Measurements from ENCODE around the gene PRKAR1B. TPM values are rescaled to one million over a fixed set of nuclear protein-coding genes. Genes with fewer than 3 reads are reported as not detected.

PRKAR1B gene
- total RNA-seq, 1 experiment from 2014 or later, result 62.0 TPM

- no peaks in the 10 kb centered on the region for H3K27me3 ChIP-seq (ENCODE audit: control insufficient read depth, insufficient read depth, low read length)
- ATAC-seq (no peak), DNase-seq (ENCODE audit: low read depth, low spot score) (no peak)
- TF ChIP-seq TCF7L2 (IDR thresholded peaks at IDR 0.05; ENCODE audit: low read depth, low read length) (no peak), SIN3A (IDR thresholded peaks at IDR 0.05; ENCODE audit: borderline replicate concordance, insufficient read depth, low read depth, low read length) (no peak)
- no peaks in the 10 kb centered on the region for H3K36me3 ChIP-seq (ENCODE audit: control insufficient read depth, insufficient read depth, low read length)
- no peaks in the 10 kb centered on the region for H3K4me1 ChIP-seq (ENCODE audit: control insufficient read depth, insufficient read depth, low read length)
- ChIA-PET POLR2A (no interaction called here), CTCF (no interaction called here)
- in situ Hi-C loops (cut with HindIII; ENCODE audit: low pct_unique_long_range_greater_than_20kb, low sequenced_read_pairs), result no loop called here
- intact Hi-C loops (cut with micrococcal nuclease; ENCODE audit: unreplicated experiment), result no loop called here
- BruUV-seq (replicated peaks), result no TSS peak
- no peak overlapping the region for H3K4me3 ChIP-seq (ENCODE audit: low read depth in 2 of 2, low read length in 2 of 2)
- H3K9me3 ChIP-seq (ENCODE audit: control insufficient read depth, insufficient read depth, low read depth, low read length), result peaks cover 32% of the 10 kb centered on the region
- no peak overlapping the region for H3K27ac ChIP-seq (ENCODE audit: low read length)
Measured at GRCh38 chr7:685540-685939, 41.5 kb downstream of the PRKAR1B start.

- H3K4me1 ChIP-seq (ENCODE audit: control insufficient read depth, insufficient read depth, low read length), result no peaks in the 10 kb centered on the region
- no peaks in the 10 kb centered on the region for H3K27me3 ChIP-seq (ENCODE audit: control insufficient read depth, insufficient read depth, low read length)
- ChIA-PET POLR2A (no interaction called here), CTCF (no interaction called here)
- H3K4me3 ChIP-seq (ENCODE audit: low read depth in 2 of 2, low read length in 2 of 2), result no peak overlapping the region
- no peak overlapping the region for H3K27ac ChIP-seq (ENCODE audit: low read length)
- BruUV-seq (replicated peaks), result no TSS peak
- peaks cover 32% of the 10 kb centered on the region for H3K9me3 ChIP-seq (ENCODE audit: control insufficient read depth, insufficient read depth, low read depth, low read length)
- no peak for ATAC-seq
- in situ Hi-C loops (cut with HindIII; ENCODE audit: low pct_unique_long_range_greater_than_20kb, low sequenced_read_pairs) (no loop called here), intact Hi-C loops (cut with micrococcal nuclease; ENCODE audit: unreplicated experiment) (no loop called here)
- DNase-seq (ENCODE audit: low read depth, low spot score), result no peak
- no peaks in the 10 kb centered on the region for H3K36me3 ChIP-seq (ENCODE audit: control insufficient read depth, insufficient read depth, low read length)
- no peak for TF ChIP-seq SIN3A (IDR thresholded peaks at IDR 0.05; ENCODE audit: borderline replicate concordance, insufficient read depth, low read depth, low read length)
- TF ChIP-seq, protein P1, sequence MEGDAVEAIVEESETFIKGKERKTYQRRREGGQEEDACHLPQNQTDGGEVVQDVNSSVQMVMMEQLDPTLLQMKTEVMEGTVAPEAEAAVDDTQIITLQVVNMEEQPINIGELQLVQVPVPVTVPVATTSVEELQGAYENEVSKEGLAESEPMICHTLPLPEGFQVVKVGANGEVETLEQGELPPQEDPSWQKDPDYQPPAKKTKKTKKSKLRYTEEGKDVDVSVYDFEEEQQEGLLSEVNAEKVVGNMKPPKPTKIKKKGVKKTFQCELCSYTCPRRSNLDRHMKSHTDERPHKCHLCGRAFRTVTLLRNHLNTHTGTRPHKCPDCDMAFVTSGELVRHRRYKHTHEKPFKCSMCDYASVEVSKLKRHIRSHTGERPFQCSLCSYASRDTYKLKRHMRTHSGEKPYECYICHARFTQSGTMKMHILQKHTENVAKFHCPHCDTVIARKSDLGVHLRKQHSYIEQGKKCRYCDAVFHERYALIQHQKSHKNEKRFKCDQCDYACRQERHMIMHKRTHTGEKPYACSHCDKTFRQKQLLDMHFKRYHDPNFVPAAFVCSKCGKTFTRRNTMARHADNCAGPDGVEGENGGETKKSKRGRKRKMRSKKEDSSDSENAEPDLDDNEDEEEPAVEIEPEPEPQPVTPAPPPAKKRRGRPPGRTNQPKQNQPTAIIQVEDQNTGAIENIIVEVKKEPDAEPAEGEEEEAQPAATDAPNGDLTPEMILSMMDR (IDR thresholded peaks at IDR 0.05), result no peak
- no peak for TF ChIP-seq POLR2AphosphoS5 (IDR thresholded peaks at IDR 0.05; ENCODE audit: low read depth, low read length)
- no peak for TF ChIP-seq REST (IDR thresholded peaks at IDR 0.05; ENCODE audit: insufficient read depth in 1 of 2, low read depth in 2 of 2, low read length in 1 of 2)
- no peak for TF ChIP-seq TCF7L2 (IDR thresholded peaks at IDR 0.05; ENCODE audit: low read depth, low read length)
Measured at GRCh38 chr7:684416-684815, 42.7 kb downstream of the PRKAR1B start.

GRCh38 chr7:683526-684205 is 43.4 kb downstream of the PRKAR1B start:
- no TSS peak for BruUV-seq (replicated peaks)
- CTCF ChIA-PET, result no interaction called here
- no peak for TF ChIP-seq TCF7L2 (IDR thresholded peaks at IDR 0.05; ENCODE audit: low read depth, low read length)
- no peak for TF ChIP-seq REST (IDR thresholded peaks at IDR 0.05; ENCODE audit: insufficient read depth in 1 of 2, low read depth in 2 of 2, low read length in 1 of 2)
- TF ChIP-seq, protein P1 (IDR thresholded peaks at IDR 0.05), result no peak
- TF ChIP-seq POLR2AphosphoS5 (IDR thresholded peaks at IDR 0.05; ENCODE audit: low read depth, low read length), result no peak
- no peak for TF ChIP-seq SIN3A (IDR thresholded peaks at IDR 0.05; ENCODE audit: borderline replicate concordance, insufficient read depth, low read depth, low read length)
- Histone ChIP-seq H3K4me1 (ENCODE audit: control insufficient read depth, insufficient read depth, low read length) (no peaks in the 10 kb centered on the region), H3K4me3 (ENCODE audit: low read depth in 2 of 2, low read length in 2 of 2) (no peak overlapping the region), H3K27me3 (ENCODE audit: control insufficient read depth, insufficient read depth, low read length) (no peaks in the 10 kb centered on the region), H3K9me3 (ENCODE audit: control insufficient read depth, insufficient read depth, low read depth, low read length) (peaks cover 29% of the 10 kb centered on the region), H3K27ac (ENCODE audit: low read length) (no peak overlapping the region), H3K36me3 (ENCODE audit: control insufficient read depth, insufficient read depth, low read length) (no peaks in the 10 kb centered on the region)
- POLR2A ChIA-PET, result no interaction called here
- intact Hi-C loops (cut with micrococcal nuclease; ENCODE audit: unreplicated experiment) (no loop called here), in situ Hi-C loops (cut with HindIII; ENCODE audit: low pct_unique_long_range_greater_than_20kb, low sequenced_read_pairs) (no loop called here)
- DNase-seq (ENCODE audit: low read depth, low spot score) (no peak), ATAC-seq (no peak)
